ENCODE results near the gene GPN1. TPM values are rescaled to one million over a fixed set of nuclear protein-coding genes. Genes with fewer than 3 reads are reported as not detected.

The GPN1 gene
- total RNA-seq, 1 experiment from 2014 or later = 48.5 TPM

- no peak overlapping the region for H2BK12ac ChIP-seq (ENCODE audit: insufficient read length, low read depth, low read length)
- H3K4me1 ChIP-seq (ENCODE audit: insufficient read depth, low read length) = no peaks in the 10 kb centered on the region
- no peak overlapping the region for H2AK5ac ChIP-seq (ENCODE audit: insufficient read length, low read length)
- H4K20me1 ChIP-seq (ENCODE audit: control insufficient read depth, insufficient read depth, insufficient read length) = no peaks in the 10 kb centered on the region
- no peak overlapping the region for H3K56ac ChIP-seq (ENCODE audit: insufficient read length, low read depth, low read length)
- no peak overlapping the region for H3K4ac ChIP-seq (ENCODE audit: low read depth, low read length)
- H3K23me2 ChIP-seq (ENCODE audit: insufficient read length, low read depth, low read length, poor library complexity, severe bottlenecking) = no peaks in the 10 kb centered on the region
- H3T11ph ChIP-seq (ENCODE audit: low read length) = no peak overlapping the region
- no peak overlapping the region for H3K23ac ChIP-seq (ENCODE audit: insufficient read length, low read depth, low read length)
- no peak overlapping the region for H3K27ac ChIP-seq (ENCODE audit: insufficient read length, low read depth, low read length)
- Mint-ChIP-seq H3K4me1 (peaks cover 0 to 2% of the 10 kb centered on the region in 2 experiments; a peak in 1 of 4 replicates), H3K4me3 (no peak overlapping the region), H3K27me3 (ENCODE audit: low read depth) (no peaks in the 10 kb centered on the region), H3K36me3 (ENCODE audit: insufficient read depth in 1 of 3, low read depth in 3 of 3) (peaks cover 0 to 19% (median 4%) of the 10 kb centered on the region in 3 experiments; a peak in 3 of 7 replicates), H3K27ac (peak overlapping the region in 1 of 3 experiments; percentile 11; a peak in 1 of 7 replicates), H3K9me3 (no peaks in the 10 kb centered on the region)
- H4K91ac ChIP-seq (ENCODE audit: insufficient read length, low read depth, low read length) = no peak overlapping the region
- H2BK120ac ChIP-seq (ENCODE audit: low read depth, low read length, poor library complexity, severe bottlenecking) = no peak overlapping the region
- no peak overlapping the region for H3K18ac ChIP-seq (ENCODE audit: insufficient read length, low read depth, low read length)
- no peak overlapping the region for H4K8ac ChIP-seq (replicated peaks; ENCODE audit: insufficient read length, low read depth, low read length)
- no peak for DNase-seq
- no peak for TF ChIP-seq CTCF (conservative IDR thresholded peaks at IDR 0.05)
- no peak overlapping the region for H4K5ac ChIP-seq (ENCODE audit: insufficient read length, low read depth, low read length)
- H2AFZ ChIP-seq (ENCODE audit: low read length) = no peak overlapping the region
- no peak overlapping the region for H3K14ac ChIP-seq (ENCODE audit: insufficient read depth, low read length)
- no peak overlapping the region for H2BK20ac ChIP-seq (ENCODE audit: low read depth, low read length, poor library complexity, severe bottlenecking)
- H3K9me3 ChIP-seq (ENCODE audit: control insufficient read depth, low read depth, low read length) = no peaks in the 10 kb centered on the region
- H2BK5ac ChIP-seq (ENCODE audit: insufficient read length, low read length) = no peak overlapping the region
- no peaks in the 10 kb centered on the region for H3K27me3 ChIP-seq (ENCODE audit: insufficient read depth, low read length)
- no peak overlapping the region for H3K4me2 ChIP-seq (ENCODE audit: insufficient read depth, insufficient read length, low read length)
- WGBS (ENCODE audit: extremely low coverage, insufficient read length, low lambda C conversion rate) = no CpG with 5 or more reads among the region's 1 CpG
- H3K79me2 ChIP-seq (ENCODE audit: insufficient read depth, low read length) = no peaks in the 10 kb centered on the region
- H2BK15ac ChIP-seq (ENCODE audit: low read depth, low read length) = no peak overlapping the region
- no peak overlapping the region for H3K9ac ChIP-seq (ENCODE audit: extremely low read depth, insufficient read length, low read length)
- H3K79me1 ChIP-seq (ENCODE audit: insufficient read depth, low read depth, low read length, poor library complexity, severe bottlenecking) = no peaks in the 10 kb centered on the region
Observed at GRCh38 chr2:27697660-27698059, 68.8 kb downstream of the GPN1 start.

Other genes starting within 250 kb of the GPN1 start
- gene ZNF513, start 248.3 kb upstream of the GPN1 start, total RNA-seq (2021) = 24.8 and 26.5 TPM in 2 replicates
- 146 and 150 TPM in 2 replicates for gene PPM1G, start 219.5 kb upstream of the GPN1 start, total RNA-seq (2021)
- gene NRBP1, start 200.4 kb upstream of the GPN1 start, total RNA-seq (2021) = 140 TPM in 2 replicates
- 49.9 and 57.3 TPM in 2 replicates for gene KRTCAP3, start 186.7 kb upstream of the GPN1 start, total RNA-seq (2021)
- gene IFT172, start 139.3 kb upstream of the GPN1 start, total RNA-seq (2021) = 13.8 and 15.5 TPM in 2 replicates
- 21.1 and 21.5 TPM in 2 replicates for gene FNDC4, start 133.8 kb upstream of the GPN1 start, total RNA-seq (2021)
- gene GCKR, start 132.2 kb upstream of the GPN1 start, total RNA-seq (2021) = 0.11 and 0.33 TPM in 2 replicates
- gene ZNF512, start 46.0 kb upstream of the GPN1 start, total RNA-seq (2021) = 35.6 and 38.2 TPM in 2 replicates
- gene CCDC121, start within 50 bp of the GPN1 start, total RNA-seq (2021) = 1.2 and 1.6 TPM in 2 replicates
- gene SUPT7L, start 34.6 kb downstream of the GPN1 start, total RNA-seq (2021) = 28.9 and 30.4 TPM in 2 replicates
- 18.8 and 20.8 TPM in 2 replicates for gene SLC4A1AP, start 34.8 kb downstream of the GPN1 start, total RNA-seq (2021)
- 61.2 and 66.8 TPM in 2 replicates for gene MRPL33, start 142.7 kb downstream of the GPN1 start, total RNA-seq (2021)